GM21825 (cell line): ENCODE results near the gene DTNBP1.

Experiments used
- ATAC-seq: cut with Tn5 transposase; IDR thresholded peaks from one replicate; pipeline ENCODE4 v1.9.1; 2021; ENCODE audit warnings: mild to moderate bottlenecking, moderate library complexity; ENCODE audit not compliant: unreplicated experiment

Gene DTNBP1

DNA sequence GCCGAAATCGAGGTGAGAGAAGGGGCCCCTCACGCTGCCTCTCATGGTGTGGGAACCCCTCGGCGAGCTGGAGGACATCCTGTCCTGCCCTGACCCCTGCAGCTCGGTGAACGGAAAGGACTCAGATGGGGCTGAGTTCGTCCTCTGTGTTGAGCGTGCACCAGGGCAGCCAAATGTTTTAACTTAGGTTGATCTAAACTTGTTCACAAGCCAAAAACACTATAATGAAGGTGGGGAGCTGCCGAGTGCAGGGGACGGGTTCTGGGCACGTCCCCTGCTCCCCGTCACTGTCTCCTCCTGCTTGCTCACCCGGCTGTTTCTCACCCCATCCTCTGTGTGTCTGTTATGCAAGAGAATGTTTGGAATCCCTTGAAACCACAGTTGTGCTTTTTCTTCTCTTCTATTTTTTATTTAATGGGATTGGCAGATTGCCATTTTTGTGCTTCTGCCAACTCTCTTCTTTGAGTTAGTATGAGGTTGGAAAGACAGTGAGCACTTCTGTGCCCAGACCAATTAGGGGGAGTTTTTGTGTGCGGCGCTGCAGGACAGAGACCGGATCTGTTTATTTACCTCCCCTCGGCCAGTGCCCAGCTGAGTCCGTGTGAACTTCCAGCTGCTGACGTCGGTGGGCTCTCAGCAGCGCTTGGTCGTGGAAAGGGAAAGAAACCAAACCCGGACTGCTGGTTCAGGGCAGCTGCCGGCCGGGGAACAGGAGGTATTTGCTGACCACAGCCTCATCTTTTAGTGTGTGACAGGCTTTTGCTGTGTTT lies 158.1 kb downstream of the DTNBP1 start:
- ATAC-seq: no peak

DNA sequence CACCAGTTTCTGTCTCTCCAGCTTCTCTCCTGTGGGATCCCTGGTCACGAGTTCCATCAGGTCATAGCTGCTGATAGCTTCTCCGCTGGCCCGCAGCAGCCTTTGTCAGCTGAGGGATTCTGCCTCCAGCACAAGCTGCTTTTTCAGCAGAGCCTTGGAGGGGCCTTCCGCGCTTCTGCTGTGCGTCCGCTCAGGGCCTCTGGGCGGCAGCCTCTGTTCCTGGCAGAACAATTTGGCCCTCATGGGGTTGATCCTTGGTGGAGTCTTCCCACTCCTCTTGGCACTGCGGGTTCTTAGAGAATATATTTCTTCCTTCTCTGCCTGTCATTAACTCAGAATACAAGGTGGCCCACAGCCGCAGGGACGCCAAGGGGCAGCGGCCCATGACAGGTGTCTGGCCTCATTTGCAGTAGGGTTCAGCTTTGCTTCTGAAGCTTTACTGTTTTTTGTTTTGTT lies 158.8 kb downstream of the DTNBP1 start:
- ATAC-seq: no peak

DNA sequence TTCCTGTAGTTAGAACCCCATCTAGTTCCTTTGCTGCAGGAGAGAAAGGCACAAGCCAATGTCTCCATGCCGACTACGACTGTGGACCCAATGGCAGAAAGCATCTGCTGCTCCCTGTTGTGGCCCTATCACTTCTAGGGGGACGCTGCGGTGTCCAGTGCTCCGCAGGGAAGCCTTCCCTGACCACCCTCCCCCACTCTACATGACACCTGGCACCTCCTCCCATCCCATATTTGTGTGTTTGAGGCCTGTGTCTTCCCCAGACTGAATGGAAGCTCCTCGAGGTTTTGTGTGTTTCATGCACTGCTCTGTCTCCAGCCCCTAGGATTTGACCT lies 159.5 kb downstream of the DTNBP1 start:
- no peak for ATAC-seq

DNA sequence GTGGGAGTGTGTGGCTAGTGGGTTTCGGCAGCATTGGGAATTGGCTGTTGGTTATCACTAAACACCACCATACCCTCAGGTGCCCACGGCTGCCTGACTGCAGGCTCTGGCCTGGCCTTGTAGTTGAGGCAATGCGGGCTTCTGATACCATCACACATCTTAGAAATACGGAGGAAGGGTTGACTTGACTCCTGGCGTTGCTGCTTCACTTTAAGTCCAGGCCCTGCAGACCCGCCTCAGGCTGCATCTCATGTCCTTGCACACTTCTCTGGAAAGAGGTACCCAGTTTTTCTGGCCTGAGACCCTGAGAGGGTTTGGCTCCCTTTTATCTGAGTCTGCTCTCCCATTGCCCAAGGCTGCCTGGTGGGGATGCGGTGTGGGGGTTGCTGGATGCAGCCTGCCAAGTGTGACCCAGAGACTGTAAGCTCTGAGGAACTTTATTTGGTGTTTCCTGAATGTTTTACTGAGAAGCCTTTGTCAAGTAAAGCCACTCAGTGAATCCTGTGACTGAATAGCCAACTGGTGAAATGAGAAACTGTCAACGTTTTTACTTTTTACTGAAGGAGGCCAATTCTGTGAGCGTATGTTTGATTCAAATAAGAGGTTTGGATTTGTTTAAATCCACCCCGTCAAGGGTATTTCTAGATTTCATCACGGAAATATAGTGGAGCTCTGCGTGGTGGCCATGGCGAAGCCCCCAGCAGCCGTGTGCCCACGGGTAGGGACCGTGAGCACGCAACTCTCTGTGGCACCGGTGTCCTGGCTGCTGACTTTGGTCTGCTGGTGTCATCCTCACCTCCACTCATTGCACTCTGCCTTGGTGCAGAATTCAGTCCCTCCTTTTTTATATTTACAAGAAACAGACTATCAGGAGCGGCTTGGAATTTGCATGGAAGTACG lies 160.1 kb downstream of the DTNBP1 start:
- no peak for ATAC-seq

DNA sequence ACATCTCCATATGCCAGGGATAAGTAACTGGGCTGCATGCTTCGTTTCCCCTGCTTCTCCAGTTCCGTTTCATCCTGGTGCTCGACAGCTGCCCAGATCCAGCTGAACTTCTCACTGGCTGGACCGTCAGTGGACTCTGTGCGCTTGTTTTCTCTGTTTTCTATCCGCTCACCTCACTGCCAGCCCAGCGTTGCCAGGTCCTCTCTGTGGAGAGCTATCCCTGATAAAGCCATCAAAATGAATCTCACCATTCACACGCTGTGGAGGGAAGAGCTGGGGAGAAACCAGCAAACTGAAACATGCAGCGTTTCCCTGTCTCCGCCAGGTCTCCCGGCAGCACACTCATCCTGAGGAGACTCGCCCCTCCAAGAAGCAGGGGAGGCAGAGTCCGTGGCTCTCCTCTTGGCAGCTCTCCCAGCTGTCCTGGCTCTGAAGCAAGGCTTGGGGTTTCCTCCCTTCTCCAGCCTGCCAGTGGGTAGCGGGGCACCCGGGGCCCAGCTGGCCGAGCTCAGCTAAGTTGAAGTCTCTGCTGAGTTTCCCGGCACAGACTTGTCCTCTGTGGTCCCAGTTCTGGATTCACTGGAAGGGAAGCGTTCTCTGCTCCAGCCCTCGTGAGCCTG lies 160.9 kb downstream of the DTNBP1 start:
- ATAC-seq: no peak

DNA sequence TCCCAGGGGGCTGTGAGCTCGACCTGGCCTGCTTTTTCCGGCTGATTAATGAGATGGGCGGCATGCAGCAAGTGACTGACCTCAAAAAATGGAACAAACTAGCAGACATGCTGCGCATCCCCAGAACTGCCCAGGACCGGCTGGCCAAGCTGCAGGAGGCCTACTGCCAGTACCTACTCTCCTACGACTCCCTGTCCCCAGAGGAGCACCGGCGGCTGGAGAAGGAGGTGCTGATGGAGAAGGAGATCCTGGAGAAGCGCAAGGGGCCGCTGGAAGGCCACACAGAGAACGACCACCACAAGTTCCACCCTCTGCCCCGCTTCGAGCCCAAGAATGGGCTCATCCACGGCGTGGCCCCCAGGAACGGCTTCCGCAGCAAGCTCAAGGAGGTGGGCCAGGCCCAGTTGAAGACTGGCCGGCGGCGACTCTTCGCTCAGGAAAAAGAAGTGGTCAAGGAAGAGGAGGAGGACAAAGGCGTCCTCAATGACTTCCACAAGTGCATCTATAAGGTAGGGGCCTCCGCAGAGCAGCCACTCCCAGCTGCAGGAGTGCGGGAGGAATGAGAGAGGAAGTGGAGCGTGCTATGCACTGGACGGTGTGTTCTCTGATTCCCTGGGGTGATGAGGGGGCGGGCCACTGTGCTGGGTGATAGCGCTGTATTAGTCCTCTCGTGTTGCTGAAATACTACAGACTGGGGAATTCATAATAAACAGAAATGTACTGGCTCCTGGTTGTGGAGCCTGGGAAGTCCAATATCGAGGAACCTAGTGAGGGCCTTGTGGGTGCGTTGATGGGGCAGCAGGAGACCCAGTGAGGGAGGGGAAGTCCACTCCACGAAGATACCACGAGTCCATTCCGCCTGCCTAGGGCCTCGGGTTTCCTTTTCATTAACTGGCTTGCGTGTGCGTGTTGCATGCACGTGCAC lies 161.7 kb downstream of the DTNBP1 start:
- ATAC-seq: no peak

DNA sequence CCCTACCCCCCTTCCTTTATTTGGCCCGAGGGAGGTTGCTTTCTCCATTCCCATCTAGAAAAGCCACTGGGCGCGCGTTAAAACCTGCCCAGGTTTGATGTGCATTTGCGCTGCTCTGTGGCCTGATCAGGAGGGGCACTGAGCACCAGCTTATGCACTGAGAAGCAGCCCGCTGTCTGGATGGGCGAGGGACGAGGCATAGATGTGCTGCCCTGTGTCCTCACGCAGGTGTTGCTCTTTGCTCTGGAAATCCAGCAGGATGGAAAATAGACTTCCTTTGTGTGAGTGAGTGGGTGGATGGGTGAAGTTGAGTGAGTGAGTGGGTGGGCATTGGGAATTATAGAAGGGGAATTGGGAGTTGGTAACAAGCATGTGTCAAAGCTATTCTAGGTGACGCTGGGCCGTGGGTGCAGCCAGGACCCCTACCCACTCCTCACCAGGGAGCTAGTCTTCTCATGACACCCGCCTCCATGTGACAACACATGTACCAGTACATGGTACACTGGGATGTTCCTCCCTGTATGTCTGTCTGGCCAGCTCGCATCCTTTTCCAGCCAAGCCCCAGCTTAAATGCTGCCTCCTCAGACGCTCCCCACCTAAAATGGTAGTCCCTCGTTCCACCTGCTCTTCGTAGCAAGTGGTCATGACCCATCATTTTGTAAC lies 162.6 kb downstream of the DTNBP1 start:
- ATAC-seq: no peak

DNA sequence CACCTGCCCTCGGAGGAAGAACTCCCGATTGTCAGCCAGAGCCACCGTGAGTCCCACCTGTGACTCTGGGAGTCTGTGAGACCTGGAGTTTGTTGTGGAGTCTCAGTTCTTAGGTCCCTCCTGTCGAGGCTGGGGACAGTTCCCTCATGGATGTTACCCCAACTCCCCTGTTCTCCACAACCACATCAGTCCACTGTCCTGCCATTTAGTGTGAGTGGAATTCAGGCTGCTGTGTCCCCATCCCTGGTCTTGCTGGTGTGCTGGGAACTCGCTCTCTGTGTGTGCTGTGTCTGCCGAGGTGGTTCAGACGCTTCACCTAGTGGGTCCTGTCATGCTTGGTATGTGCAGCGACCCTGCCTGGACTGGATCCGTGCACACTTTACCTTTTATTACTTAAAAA lies 163.2 kb downstream of the DTNBP1 start:
- ATAC-seq: no peak

DNA sequence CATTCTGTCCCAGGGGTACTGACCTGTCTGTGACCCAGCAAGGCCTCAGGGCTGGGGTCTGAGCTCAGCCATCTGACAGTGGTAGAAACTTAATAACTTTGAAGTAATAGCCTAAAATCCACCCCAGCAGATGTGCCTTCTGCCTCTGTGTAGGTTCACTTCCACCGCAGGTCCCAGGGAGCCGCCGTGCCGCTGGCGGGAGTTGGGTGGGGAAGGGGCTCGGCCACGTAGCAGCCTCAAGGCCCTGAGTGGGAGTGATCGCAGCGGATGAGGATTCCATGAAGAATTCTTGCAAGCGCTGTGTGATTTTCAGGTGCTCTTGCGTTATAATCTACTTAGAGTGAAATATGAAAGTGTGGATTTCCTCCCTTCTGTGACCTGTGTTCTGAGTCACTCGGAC lies 163.7 kb downstream of the DTNBP1 start:
- no peak for ATAC-seq

DNA sequence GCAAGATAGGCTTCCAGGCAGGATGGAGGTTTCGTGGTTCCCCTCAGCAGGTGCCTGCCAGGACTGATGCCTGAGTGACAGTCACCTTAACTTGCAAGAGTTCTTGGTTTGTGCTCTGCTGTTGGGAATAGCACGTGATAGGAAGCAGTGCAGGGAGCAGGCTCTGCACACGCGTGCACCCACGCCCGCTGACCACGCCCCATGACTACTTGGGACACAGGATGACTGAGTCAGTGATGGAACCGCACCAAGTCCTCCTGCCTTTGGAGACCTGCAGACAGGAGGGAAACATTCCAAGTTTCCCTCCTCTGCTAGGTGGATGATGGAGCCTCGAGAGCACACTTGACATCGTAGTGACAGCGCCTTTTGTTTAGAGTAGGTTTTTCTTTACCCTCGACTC lies 164.2 kb downstream of the DTNBP1 start:
- ATAC-seq: no peak

DNA sequence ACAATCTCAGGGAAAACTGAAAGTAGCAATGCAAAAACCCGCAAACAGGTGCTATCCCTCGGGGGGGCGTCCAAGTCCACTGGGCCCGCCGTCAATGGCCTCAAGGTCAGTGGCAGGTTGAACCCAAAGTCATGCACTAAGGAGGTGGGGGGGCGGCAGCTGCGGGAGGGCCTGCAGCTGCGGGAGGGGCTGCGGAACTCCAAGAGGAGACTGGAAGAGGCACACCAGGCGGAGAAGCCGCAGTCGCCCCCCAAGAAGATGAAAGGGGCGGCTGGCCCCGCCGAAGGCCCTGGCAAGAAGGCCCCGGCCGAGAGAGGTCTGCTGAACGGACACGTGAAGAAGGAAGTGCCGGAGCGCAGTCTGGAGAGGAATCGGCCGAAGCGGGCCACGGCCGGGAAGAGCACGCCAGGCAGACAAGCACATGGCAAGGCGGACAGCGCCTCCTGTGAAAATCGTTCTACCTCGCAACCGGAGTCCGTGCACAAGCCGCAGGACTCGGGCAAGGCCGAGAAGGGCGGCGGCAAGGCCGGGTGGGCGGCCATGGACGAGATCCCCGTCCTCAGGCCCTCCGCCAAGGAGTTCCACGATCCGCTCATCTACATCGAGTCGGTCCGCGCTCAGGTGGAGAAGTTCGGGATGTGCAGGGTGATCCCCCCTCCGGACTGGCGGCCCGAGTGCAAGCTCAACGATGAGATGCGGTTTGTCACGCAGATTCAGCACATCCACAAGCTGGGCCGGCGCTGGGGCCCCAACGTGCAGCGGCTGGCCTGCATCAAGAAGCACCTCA lies 166.3 kb downstream of the DTNBP1 start:
- no peak for ATAC-seq

DNA sequence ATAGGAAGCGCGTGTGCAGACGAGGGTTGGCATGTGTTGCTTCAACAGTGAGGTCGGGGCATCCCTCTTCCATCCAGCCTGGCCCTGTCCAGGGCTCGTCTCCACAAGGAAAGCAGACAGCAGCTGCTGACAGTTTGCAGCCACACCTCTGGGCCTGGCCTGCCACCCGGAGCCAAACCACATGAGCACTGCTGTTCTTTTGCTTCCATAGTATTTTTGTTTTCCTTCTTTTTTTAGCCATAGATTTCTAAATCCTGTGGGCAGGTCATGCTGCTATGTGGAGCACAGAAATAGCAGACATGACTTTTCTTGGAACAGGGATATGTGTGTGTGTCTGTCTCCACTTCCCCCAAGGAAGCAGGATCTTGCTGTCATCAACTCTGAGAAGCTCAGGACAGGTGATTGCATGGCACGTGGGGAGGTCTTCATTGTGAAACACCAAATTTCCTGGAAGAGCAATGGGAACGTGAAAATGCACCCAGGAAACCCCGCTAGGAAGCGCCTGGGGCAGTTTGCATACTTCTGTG lies 167.4 kb downstream of the DTNBP1 start:
- ATAC-seq: no peak

DNA sequence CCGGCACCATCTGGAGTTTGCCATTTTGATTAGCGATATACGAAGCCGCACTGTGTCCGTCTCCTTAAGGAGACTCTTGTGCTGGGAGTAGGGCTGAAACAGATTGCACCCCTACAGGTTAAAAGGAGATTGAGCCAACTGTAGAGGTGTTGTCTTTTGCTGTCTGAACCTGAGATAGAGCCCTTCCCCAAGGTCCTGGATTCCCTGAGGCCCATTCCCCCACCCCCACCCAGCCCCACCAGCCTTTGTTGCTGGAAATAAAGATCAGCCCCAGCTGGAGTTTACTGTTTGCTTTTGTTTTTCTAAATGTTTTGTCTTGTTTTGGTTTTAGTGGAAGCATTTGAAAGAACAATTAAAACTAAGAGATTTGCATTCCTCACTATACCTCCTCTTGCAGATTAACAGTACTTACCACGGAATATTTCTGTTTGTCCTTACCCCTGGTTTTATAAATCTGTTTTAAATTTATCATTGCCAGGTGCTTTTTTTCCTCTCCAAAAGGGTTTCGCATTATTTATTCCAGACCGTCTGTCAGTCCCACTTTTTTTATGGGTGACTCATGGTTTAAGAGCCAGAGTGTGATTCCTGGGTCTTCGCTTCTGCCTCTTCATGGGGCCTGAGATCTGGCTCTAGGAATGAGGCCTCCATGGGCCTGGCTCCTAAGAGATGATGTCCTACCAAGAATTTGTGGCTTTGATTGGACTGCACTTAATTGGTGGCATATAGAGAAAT lies 169.2 kb downstream of the DTNBP1 start:
- ATAC-seq: no peak

DNA sequence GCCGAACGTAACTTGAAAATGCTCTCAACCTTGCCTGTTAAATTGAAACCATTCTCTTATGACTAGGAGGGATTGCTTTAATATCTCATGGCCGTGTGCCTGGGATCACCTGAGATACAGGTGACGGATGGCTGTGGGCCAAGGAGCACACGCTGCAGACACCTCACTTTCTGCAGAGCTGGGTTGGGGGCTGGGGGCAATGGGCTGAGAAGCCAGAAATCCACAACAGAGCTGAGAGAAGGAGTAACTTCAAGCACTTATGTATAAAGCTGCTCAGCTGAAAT lies 170.9 kb downstream of the DTNBP1 start:
- no peak for ATAC-seq

DNA sequence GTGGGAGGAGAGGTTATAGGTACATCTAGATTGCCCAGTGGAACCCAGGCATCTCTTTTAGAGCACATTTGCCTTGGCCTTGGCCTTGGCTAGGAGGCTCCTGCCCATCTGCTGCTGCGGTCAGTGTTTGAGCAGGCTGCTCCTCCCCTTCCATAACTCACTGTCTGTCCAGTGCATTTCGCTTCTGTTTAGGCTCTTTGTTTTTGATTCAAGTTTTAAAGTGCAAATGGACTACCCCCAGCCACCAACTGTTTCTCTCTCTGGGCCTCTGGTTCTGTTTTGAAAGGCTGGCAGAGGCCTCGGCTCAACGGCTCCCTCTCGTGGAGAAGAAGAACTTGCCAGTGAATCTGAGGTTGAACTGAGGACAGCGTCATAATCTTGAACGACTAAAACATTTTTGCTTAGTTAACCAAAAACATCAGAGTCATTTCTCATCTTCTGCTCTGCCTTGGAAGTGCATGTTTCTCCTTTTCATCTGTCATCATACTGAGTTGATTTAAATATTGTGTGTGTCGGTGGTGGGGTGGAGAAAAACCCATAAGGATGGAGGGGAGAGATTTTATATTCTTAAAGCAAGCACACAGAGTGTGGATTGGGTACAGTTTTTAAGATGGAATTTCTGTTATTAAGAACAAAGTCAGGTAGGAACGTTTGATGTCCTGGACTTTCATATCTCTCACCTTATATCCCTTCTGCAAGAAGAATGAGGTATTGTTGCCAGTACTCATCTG lies 171.4 kb downstream of the DTNBP1 start:
- ATAC-seq: no peak

DNA sequence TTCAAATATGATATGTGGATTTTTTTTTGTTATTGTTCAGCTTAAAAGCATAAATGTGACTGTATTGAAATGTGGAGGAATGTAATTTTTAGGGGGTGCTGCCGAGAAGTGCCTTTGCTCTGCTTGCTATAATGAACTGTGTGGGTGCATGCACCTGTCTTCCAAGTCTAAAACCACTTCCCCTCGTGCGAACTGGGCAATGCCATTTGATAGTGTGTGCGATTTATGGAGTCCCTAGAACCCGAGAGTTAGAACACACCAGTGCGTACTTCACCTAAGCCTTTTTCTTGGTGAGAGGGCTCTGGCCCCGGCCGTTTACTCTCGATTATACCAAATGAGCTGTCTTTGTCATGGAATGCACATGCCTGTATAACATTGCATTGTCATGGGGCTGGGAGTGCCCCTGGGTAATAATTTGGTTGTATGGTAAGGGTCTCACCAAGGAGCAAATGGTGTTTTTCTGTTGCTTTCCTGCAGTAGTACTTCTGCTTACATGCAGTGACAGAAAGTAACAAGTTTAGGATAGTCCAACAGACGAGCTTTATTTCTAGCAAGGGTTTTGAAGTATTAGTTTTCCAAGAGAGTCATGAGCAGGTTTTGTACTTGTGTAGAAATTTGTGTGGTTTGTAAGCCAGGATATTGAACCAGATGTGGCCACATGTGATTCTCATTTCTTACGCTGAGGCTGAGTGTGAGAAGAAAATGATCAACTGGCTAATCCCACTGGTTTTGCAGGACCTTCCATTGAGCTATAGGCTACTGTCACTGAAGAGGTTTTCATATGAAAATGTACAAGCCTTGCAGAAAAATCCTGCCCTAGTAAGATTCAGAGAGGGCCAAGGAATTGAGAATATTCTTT lies 172.4 kb downstream of the DTNBP1 start:
- no peak for ATAC-seq
